Dendritic cell treated with granulocyte-macrophage colony-stimulating factor and Interleukin-4, amounts not matched to agents 40 ng/mL and 50 ng/mL, for 4 days (primary cell): ENCODE measurements around the gene LRRC3.

Source experiments
- H3K27ac Mint-ChIP-seq: one replicate; pipeline ENCODE4 v1.8.0; 2022; ENCODE audit warnings: mild to moderate bottlenecking, mixed read lengths
- H3K27me3 Mint-ChIP-seq: one replicate; pipeline ENCODE4 v1.8.0; 2022; ENCODE audit warnings: mild to moderate bottlenecking, mixed read lengths
- H3K36me3 Mint-ChIP-seq: one replicate; pipeline ENCODE4 v1.8.0; 2022; ENCODE audit warnings: low read depth, mixed read lengths
- H3K4me1 Mint-ChIP-seq: one replicate; pipeline ENCODE4 v1.8.0; 2022; ENCODE audit warnings: low read depth, mixed read lengths
- H3K4me3 Mint-ChIP-seq: one replicate; pipeline ENCODE4 v1.8.0; 2022; ENCODE audit warnings: mild to moderate bottlenecking, moderate library complexity, mixed read lengths
- H3K9me3 Mint-ChIP-seq: one replicate; pipeline ENCODE4 v1.8.0; 2022; ENCODE audit warnings: mixed read lengths
- intact Hi-C: fragments of 100-400 bp; cut with micrococcal nuclease; formaldehyde crosslinking; loops from one replicate; pipeline ENCODE4 v1.15.0; 2022

LRRC3 gene

DNA sequence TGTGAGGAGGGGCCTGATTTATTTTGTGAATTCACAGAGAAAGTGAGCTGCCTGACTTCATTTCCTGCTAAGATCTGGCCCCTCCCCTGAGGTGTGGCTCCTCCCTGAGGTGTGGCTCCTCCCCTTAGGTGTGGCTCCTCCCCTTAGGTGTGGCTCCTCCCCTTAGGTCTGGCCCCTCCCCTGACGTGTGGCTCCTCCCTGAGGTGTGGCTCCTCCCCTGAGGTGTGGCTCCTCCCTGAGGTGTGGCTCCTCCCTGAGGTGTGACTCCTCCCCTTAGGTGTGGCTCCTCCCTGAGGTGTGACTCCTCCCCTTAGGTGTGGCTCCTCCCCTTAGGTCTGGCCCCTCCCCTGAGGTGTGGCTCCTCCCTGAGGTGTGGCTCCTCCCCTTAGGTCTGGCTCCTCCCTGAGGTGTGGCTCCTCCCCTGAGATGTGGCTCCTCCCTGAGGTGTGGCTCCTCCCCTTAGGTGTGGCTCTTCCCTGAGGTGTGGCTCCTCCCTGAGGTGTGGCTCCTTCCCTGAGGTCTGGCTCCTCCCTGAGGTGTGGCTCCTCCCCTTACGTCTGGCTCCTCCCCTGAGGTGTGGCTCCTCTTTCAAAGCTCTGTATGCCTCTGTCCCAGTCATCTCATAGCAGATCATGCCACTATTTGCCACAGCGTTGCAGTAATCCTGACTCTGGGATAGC is 26.9 kb upstream of the LRRC3 start:
- Mint-ChIP-seq H3K9me3 (no peaks in the 10 kb centered on the region), H3K27ac (no peak overlapping the region), H3K4me1 (no peaks in the 10 kb centered on the region), H3K27me3 (no peaks in the 10 kb centered on the region), H3K4me3 (no peak overlapping the region), H3K36me3 (peaks cover 80% of the 10 kb centered on the region)
- intact Hi-C loops: no loop called here

DNA sequence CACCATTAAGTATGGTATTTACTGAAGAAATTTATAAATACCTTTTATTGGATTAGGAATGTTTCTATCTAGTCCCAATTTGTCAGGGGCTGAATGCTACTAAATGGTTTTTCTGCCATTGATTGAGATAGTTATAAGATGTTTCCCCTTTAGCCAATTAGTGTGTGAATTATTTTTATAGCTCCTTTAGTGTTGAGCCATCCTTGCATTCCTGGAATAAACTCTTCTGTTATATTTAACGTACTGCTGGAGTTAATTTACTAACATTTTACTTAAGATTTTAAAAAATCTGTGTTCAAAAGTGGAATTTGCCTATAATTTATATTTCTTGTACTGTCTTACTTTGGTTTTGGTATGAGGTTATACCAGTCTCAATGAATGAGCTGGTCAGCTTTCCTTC is 25.4 kb upstream of the LRRC3 start:
- Mint-ChIP-seq H3K27ac (no peak overlapping the region), H3K9me3 (no peaks in the 10 kb centered on the region), H3K4me1 (no peaks in the 10 kb centered on the region), H3K27me3 (no peaks in the 10 kb centered on the region), H3K36me3 (peaks cover 80% of the 10 kb centered on the region), H3K4me3 (no peak overlapping the region)
- intact Hi-C loops: no loop called here

DNA sequence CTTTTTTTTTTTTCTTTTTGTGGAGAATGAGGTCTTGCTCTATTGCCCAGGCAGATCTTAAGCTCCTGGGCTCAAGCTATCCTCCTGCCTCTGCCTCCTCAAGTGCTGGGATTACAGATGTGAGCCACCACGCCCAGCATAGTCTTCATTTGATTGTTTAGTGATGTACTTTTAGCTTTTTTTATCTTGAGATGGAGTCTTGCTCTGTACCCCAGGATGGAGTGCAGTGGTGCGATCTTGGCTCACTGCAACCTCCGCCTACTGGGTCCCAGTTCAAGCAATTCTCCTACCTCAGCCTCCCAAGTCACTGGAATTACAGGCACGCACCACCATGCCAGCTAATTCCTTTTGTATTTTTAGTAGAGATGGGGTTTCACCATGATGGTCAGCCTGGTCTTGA is 24.0 kb upstream of the LRRC3 start:
- H3K9me3 Mint-ChIP-seq: no peaks in the 10 kb centered on the region
- H3K4me3 Mint-ChIP-seq: no peak overlapping the region
- H3K27ac Mint-ChIP-seq: no peak overlapping the region
- intact Hi-C loops: no loop called here
- H3K36me3 Mint-ChIP-seq: peaks cover 80% of the 10 kb centered on the region
- H3K4me1 Mint-ChIP-seq: no peaks in the 10 kb centered on the region
- no peaks in the 10 kb centered on the region for H3K27me3 Mint-ChIP-seq

DNA sequence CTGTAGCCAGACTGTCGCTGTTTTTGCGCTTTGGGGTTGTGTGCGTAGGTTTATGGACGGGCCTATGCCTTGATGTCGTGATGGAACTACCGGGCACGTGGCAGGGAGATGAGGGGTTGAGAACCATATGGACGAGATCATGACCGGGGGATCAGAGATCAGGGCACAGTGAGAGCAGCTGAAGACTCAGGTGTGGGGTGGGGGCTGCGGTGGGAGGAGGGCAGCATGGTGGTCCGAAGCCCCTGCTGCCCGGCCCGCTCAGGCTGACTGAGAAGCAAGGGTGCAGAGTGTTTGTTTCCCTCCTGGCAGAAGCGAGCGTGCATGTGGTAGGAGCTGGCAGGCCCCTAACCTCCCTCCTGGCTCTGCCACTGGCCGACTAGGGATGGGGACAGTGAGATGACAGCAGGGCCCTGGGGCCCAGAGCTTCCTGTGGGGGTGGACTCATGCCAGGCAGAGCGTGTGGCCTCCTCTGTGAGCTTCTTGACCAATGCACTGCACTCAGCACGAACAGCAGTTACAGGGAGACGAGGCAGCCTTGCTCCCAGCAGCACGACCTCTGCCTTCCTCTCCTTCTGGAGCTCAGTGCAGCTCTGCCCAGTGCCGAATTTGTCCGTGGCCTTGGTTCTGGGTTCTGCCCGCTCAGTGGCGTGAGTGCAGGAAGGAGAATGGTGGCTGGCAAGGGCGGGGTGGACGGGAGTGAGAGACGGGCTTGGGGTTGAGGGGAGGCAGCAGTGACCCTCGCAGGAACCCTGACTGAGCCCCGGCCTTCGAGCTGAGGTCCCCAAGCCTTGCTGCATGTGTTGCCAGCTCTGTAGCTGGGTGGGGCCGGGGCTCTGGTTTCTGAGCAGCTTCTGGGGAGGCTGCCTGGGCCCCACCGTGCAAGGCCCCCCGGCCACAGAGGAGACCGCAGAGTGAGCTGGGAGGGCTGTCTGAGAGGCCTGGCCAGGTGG is 22.2 kb upstream of the LRRC3 start:
- no peak overlapping the region for H3K27ac Mint-ChIP-seq
- no peaks in the 10 kb centered on the region for H3K9me3 Mint-ChIP-seq
- H3K4me3 Mint-ChIP-seq: no peak overlapping the region
- no peaks in the 10 kb centered on the region for H3K27me3 Mint-ChIP-seq
- intact Hi-C loops: no loop called here
- H3K4me1 Mint-ChIP-seq: no peaks in the 10 kb centered on the region
- H3K36me3 Mint-ChIP-seq: peaks cover 81% of the 10 kb centered on the region

DNA sequence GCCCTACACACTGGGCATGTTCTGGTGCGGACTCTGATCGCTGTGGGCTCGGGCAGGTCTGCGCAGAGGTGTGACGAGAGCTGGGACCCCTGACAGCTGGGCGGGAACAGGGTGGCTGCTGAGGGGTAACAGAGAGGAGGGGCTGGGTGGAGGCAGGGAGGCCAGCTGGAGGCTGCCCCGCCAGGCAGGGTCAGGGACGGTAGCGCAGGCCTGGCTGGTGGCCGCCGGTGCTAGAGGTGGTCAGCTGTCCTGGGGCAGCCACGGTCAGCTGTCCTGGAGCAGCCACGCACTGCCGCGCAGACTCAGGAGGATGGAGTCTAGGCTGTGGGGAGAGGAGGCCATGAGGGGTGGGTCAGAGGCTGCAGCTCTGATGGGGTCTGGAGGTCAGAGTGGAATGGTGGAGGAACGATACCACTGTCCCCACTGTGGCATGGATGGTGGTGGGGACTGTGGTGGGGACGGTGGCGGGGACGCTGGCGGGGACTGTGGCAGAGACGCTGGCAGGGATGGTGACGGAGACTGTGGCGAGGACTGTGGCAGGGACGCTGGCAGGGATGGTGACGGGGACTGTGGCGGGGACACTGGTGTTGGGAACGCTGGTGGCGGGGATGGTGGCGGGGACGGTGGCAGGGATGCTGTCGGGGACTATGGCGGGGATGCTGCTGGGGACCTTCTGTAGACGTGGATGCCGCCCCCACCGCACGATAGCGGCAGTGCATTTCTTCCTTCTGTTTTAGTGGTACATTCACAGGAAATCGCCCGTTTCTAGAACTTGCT is 21.3 kb upstream of the LRRC3 start:
- Mint-ChIP-seq H3K27ac (no peak overlapping the region), H3K36me3 (peaks cover 90% of the 10 kb centered on the region), H3K4me1 (no peaks in the 10 kb centered on the region)

DNA sequence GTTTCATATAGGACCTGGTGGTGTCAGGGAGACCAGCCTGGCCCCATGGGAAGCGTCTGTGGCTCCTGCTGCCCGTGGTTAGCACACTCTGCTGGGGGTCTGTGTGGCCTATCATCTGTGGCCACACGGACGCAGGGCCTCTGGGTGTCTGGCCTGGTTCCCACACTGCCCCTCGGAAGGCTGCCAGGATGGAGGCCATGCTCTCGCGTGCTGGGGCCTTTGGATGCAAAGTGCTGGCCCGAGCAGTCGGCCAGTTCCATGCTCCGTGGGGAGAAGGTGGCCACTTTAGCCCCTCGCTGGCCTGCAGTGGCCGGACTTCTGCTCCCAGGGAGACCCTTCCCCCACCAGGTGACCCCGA is 20.8 kb upstream of the LRRC3 start:
- Mint-ChIP-seq H3K9me3 (no peaks in the 10 kb centered on the region), H3K27me3 (no peaks in the 10 kb centered on the region), H3K4me1 (no peaks in the 10 kb centered on the region), H3K4me3 (no peak overlapping the region), H3K27ac (no peak overlapping the region), H3K36me3 (peaks cover 93% of the 10 kb centered on the region)
- intact Hi-C loops: no loop called here

More for the DNA sequence above, 21.3 kb upstream of the LRRC3 start:
- intact Hi-C loops: no loop called here
- no peaks in the 10 kb centered on the region for H3K9me3 Mint-ChIP-seq
- no peak overlapping the region for H3K4me3 Mint-ChIP-seq
- no peaks in the 10 kb centered on the region for H3K27me3 Mint-ChIP-seq

DNA sequence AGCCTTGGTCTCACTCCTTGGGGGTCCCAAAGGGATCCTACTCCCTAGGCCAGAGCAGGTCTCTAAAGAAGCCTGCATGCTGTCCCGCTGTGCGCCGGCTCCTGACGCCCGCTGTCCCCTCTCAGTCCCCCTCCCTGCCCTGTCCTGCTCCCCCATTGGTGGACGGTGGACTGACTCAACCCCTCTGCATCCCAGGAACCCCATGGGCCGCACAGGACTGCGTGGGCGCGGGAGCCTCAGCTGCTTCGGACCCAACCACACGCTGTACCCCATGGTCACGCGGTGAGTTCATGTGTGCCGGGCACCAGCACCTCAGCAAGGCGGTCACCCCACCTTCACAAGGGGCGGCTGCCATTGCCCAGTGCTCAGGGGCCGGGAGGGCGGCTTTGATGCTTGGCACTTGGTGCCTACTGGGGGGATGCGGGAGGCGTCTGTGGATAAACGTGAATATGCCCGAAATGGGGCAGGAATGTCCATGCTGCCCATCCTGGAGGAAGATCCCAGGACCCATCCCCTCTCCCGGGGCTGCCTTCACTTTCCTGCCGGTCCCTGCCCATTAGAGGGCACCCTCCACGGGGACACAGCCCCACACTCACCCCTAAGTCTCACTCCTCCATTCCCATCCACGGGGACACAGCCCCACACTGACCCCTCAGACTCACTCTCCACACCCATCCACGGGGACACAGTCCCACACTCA is 20.2 kb upstream of the LRRC3 start:
- H3K4me3 Mint-ChIP-seq: no peak overlapping the region
- H3K4me1 Mint-ChIP-seq: no peaks in the 10 kb centered on the region
- no peaks in the 10 kb centered on the region for H3K27me3 Mint-ChIP-seq
- H3K36me3 Mint-ChIP-seq: peaks cover 94% of the 10 kb centered on the region
- H3K9me3 Mint-ChIP-seq: no peaks in the 10 kb centered on the region
- no peak overlapping the region for H3K27ac Mint-ChIP-seq
- intact Hi-C loops: no loop called here

DNA sequence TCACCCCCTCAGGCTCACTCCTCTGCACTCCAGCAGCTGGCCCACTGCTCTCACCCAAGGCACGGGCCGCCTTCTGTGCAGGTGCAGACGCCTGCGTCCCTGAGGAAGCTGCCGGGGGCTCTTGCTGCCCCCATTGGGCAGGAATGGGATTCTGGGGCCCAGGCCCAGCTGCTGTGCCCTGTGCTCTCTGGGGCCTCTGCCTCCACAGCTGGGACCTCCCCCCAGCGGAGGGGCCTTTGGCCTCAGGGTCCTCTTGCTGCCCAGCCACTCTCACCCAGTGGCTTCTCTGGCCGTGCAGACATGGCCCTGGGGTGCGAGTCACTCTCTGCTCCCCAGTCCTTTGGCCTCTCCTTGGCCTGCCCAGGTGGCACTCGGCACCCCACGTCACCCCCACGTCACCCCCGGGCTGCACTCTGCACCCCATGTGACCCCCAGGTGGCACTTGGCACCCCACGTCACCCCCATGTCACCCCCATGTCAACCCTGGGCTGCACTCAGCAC is 19.1 kb upstream of the LRRC3 start:
- intact Hi-C loops: no loop called here
- Mint-ChIP-seq H3K4me3 (no peak overlapping the region), H3K27ac (no peak overlapping the region), H3K36me3 (peaks cover 100% of the 10 kb centered on the region), H3K4me1 (no peaks in the 10 kb centered on the region), H3K27me3 (no peaks in the 10 kb centered on the region), H3K9me3 (no peaks in the 10 kb centered on the region)

DNA sequence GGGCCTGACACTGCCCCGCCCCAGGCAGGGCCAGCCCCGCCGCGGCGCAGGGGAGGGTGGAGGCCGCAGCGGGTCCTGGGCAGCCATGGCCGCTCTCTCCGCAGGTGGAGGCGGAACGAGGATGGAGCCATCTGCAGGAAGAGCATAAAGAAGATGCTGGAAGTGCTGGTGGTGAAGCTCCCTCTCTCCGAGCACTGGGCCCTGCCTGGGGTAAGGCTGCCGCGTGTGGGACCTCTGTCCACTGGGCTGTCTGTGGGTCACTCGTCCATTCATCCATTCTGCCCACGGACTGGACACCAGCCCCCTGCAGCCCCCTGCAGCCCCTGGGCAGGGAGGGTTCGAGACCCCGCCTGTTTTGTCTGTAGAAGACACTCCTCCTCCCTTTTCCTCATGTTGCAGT is 18.4 kb upstream of the LRRC3 start:
- Mint-ChIP-seq H3K4me3 (no peak overlapping the region), H3K36me3 (peaks cover 100% of the 10 kb centered on the region), H3K27ac (no peak overlapping the region), H3K27me3 (no peaks in the 10 kb centered on the region), H3K4me1 (no peaks in the 10 kb centered on the region), H3K9me3 (no peaks in the 10 kb centered on the region)
- intact Hi-C loops: no loop called here

DNA sequence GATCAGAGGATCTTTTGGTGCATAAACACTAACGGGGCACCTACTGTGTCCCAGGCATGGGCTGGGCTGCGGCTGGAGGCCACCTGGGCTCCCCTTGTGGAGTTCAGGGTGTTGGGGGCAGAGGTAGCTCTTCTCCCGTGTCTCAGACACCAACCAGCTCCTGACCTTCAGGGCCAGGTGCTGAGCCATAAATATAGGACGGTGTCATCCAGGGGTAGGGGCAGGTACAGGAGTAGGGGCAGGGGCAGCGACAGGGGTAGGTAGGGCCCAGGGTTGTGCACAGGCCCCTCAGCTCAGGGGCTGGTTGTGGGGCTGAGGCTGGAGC is 18.0 kb upstream of the LRRC3 start:
- H3K27me3 Mint-ChIP-seq: no peaks in the 10 kb centered on the region
- H3K9me3 Mint-ChIP-seq: no peaks in the 10 kb centered on the region
- peaks cover 100% of the 10 kb centered on the region for H3K36me3 Mint-ChIP-seq
- no peak overlapping the region for H3K27ac Mint-ChIP-seq
- intact Hi-C loops: no loop called here
- no peaks in the 10 kb centered on the region for H3K4me1 Mint-ChIP-seq
- no peak overlapping the region for H3K4me3 Mint-ChIP-seq

DNA sequence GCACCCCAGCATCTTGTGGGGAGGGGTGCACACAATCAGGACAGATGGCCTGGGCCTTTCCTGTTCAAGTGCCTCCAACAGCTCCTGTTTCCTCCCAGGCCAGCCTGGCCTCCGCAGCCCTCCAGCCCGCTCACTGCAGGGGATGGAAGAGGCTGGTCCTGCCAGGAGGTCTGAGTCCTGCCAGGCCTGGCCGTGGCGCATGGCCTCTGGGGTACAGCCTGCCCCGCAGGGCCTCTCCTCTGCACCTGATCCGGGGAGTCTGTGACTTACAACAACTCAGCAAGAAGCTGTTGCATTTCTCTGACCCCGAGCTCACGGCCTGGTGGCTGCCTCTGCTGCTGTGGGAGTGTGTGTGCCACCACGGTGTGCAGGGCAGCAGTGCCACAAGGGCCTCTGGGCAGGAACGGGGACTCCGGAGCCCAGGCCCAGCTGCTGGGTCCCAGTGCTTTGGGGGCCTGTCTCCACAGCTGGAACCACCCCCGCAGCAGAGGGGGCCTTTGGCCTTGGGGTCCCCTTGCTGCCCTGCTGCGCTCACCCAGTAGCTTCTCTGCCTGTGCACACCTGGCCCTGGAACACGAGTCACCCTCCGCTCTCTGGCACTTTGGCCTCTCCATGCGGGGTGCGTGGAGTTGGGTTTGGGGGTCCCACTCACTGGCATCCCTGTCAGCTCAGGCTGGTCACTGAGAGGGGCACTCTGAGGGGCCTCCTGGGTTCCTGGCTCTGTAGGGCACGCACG is 17.4 kb upstream of the LRRC3 start:
- intact Hi-C loops: no loop called here
- H3K27me3 Mint-ChIP-seq: no peaks in the 10 kb centered on the region
- peaks cover 100% of the 10 kb centered on the region for H3K36me3 Mint-ChIP-seq
- no peak overlapping the region for H3K27ac Mint-ChIP-seq
- H3K9me3 Mint-ChIP-seq: no peaks in the 10 kb centered on the region
- no peaks in the 10 kb centered on the region for H3K4me1 Mint-ChIP-seq
- H3K4me3 Mint-ChIP-seq: no peak overlapping the region

DNA sequence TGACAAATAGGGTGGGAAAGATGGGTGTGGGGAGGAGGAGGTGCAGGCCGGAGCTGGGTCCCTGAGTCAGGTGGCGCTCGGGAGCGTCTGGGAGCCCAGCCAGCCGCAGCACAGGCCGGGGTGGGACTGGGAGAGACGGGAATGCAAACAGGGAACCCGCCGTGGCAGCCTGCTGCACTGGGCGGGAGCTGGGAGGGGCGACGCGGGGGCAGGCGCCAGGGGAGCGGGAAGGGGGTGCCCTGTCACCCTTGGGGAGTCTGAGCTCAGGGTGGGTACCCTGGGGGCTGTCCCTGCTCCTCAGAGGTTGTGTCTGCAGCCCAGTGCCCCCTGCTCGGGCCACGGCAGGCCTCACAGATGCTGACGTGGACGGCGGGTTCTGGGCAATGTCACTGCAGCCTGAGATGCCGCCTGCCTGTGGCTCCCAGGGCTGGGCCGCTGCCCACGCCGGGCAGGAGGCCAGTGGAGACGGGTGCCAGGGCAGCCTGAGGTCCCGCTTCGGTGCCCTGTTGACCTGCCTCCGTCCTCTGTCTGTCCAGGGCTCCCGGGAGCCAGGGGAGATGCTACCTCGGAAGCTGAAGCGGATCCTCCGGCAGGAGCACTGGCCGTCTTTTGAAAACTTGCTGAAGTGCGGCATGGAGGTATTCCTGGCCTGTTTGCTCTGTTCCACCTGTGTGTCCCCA is 16.6 kb upstream of the LRRC3 start:
- Mint-ChIP-seq H3K4me1 (no peaks in the 10 kb centered on the region), H3K4me3 (no peak overlapping the region), H3K27me3 (no peaks in the 10 kb centered on the region), H3K36me3 (peaks cover 100% of the 10 kb centered on the region), H3K9me3 (no peaks in the 10 kb centered on the region), H3K27ac (no peak overlapping the region)
- intact Hi-C loops: no loop called here

DNA sequence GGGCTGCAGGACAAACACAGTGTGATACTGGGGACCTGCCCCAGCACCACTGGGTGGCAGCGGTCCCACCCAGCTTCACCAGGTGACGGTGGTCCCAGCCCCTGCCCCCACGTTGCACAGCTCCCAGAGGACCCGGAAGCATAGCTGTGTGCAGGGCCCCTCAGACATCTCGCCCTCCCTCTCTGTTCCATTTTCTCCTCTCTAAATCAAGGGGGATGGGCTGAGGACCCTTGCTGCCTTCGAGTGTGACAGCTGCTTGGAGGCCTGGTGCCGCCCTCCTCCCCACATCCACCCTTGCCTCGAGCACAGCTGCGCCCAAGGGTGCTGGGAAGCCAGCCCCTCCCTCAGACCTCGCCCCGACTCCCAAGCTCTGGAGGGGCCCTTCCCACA is 16.1 kb upstream of the LRRC3 start:
- Mint-ChIP-seq H3K27me3 (no peaks in the 10 kb centered on the region), H3K27ac (no peak overlapping the region), H3K9me3 (peaks cover 3% of the 10 kb centered on the region), H3K36me3 (peaks cover 100% of the 10 kb centered on the region), H3K4me1 (no peaks in the 10 kb centered on the region), H3K4me3 (no peak overlapping the region)
- intact Hi-C loops: no loop called here
